ENCODE data around the gene RNF31.

The RNF31 gene

DNA sequence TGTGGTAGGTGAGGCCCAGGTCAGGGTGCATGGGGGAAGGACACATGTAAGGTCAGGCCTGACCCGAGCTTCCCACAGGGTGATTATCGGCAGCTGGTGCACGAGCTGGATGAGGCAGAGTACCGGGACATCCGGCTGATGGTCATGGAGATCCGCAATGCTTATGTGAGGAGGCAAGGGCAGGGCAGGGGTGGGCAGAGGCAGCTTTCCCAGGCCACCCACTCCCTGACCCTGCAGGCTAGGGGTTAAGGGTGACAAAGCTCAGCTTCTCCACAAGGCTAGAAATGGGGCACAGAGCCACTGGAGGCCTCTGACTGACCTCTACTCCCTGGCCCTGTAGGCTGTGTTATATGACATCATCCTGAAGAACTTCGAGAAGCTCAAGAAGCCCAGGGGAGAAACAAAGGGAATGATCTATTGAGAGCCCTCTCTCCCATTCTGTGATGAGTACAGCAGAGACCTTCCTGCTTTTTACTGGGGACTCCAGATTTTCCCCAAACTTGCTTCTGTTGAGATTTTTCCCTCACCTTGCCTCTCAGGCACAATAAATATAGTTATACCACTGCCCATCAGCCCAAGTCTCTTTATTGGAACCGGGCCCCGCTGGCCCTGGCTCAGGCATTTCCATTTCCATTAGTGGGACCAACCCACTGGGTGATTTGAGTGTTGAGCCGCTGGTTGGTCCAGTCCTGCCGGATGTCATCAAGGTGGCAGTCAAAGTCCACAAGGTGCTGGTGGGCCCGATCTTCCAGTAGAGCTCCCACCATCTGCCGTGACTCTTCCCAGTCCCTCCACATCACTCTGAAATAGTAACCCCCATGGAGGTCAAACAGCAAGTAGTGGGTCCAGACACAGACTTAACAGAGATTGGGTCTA, 8.7 kb upstream of the RNF31 start:
- no peak for DNase-seq

DNA sequence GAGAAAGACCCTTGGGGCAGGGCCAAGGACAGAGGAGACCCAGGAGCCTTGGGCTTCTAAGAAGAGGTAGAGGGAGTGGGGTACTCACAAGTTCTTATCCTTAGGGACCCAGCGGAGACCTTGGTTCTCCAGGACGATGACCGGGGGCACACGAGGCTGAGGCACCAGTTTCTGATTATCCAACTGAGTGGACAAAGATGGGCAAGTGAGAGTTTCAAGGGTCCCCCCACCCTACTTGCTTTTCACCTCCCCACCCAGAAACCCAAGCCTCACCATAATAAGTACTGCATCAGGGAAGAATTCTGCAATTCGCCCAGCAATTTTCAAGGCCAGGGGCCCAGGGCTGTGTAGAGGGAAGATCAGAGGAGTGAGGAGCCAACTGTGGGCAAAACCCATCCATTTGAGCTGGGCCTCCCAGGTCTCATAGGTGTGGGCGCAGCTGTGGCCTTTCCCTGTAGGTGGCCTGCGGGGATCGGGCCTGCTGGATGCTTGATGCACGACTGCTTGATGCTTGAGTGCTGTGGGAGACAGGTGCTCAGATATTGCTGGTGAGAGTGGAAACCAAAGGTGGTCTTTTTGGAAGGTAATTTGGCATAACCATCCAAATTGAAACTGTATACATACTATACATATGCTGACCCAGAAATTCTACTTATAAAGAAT, 7.9 kb upstream of the RNF31 start:
- no peak for DNase-seq

DNA sequence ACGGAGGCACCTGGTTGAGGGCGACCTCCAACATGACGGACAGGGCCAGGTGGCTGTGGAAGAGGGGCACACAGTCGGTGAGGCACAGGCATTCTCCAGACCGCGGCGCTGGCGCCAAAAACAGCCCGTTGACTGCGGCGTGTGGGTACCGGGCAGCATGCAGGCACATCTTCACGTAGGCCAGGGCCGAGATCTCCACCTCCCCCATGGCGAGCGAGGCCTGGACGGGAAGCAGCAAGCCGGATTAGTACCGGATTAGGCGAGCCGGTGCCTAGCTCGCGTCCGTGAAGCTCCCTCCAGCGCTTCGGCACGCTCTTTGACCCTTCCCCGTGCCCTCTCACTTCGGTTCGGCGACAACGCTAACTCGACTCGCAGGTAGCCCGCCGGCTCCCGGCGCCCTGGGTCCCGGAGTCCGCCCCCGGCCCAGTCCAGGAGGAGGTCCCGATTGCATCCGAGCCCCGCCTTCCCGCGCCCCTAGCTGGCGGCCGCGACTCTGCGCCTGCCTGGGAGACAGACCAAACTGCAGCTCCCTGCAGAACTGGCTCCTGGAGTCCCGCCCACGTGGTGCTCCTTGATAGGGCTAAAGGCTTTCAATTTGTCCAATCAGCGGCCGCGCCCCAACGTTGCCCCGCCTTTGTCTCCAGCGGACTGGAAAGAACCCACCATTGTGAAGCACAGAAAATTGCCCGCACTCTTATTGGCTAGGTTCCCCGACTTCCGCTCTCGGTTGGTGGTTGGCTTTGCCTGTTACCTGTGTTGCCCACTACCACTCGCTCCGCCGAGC, 6.0 kb upstream of the RNF31 start, which contains the start of gene EMC9:
Gene EMC9, minus strand, starts transcription at position 495 of the 784 bp plus-strand sequence. Its CDS starts 287 bp downstream, at position 208.
- DNase-seq = peak; percentile 99

DNA sequence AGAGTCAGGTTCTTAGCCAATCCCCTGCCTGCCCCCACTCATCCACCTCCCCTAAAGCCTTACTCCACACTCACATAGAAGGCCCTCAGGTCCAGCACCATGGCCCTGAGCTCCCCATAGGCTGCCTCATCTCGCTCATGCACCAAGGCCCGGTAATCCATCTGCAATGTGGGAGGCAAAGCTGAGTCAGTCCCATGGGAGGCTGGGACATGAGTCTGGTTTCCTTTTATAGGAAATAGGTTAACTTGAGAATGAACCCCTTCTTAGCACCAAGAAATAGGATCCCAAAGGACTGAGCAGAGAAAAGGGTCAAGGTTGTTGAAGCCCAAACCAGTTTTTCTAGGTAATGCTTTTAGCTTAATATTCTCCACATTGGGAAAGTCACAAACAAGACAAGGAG, 3.8 kb upstream of the RNF31 start:
- no peak for DNase-seq

DNA sequence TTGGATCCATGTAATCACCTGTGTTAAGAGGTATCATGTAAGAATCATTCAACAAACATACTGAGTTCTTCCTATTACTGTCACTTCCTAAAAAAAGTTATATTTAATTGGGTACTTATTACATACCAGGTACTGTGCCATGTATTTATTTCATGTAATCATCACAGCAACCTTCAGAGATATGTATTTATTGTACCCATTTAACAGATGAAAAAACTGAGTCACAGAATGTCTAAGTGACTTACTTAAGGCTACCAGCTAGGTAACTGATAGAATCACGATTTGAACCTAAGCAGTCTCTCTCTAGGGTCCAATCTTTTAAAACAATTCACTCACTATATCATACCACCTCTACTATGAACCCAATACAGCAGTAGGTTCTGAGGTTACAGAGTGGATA, 2.8 kb upstream of the RNF31 start:
- no peak for DNase-seq

DNA sequence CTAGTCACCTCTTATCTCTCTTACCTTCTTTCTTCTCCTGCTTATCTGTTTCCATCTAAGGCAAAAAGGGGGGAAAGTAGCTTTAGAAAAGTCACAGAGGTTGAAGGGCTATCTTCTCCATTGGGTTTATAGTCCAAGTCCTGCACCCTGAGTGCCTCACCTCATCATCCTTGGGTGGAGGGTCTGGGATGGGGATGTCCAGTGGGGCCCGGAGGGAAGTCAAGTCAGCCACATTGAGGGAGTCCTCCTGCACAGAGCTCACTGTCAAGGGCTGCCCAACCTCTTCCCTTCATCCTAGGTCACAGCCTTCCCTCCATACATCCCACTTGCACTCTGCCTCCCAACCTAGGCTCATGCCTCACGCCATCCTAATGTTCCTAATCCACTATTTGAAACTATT, 2.1 kb upstream of the RNF31 start:
- no peak for DNase-seq

DNA sequence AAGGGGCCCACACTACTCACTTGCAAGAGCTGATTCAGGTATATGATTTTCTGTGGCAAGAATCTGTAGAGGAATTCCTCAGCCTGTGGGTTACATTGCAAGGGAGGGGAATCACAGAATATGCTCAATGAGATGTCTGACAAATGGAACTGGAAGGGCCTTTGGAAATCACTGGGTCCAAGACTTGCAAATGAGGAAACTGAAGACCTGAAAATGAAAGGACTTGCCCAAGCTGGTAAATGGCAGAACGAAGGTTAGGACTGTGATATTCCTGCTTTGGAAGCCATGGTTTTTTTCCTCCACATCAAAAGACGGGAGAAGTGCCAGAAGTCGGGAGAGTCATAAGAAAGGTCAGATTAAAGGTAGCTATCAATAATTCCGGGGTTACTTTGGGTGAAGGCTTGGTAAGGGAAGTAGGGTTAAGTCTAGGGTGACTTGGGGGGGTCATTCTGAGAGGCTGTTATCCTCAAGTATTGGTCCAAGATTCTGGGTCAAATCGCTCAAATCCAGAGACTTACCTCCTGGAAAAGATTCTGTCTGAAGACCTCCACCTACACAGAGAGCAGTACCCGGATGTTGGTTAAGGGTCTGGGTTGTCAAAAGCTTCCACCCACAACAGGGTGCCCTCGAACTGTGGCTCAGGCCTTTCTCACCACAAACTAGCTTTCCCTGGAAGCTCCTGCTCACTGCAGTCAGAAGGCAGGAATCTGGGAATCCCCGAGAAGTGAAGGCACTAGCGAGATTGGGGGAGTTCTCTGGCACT, 1.4 kb upstream of the RNF31 start:
- peak; percentile 60 for DNase-seq

DNA sequence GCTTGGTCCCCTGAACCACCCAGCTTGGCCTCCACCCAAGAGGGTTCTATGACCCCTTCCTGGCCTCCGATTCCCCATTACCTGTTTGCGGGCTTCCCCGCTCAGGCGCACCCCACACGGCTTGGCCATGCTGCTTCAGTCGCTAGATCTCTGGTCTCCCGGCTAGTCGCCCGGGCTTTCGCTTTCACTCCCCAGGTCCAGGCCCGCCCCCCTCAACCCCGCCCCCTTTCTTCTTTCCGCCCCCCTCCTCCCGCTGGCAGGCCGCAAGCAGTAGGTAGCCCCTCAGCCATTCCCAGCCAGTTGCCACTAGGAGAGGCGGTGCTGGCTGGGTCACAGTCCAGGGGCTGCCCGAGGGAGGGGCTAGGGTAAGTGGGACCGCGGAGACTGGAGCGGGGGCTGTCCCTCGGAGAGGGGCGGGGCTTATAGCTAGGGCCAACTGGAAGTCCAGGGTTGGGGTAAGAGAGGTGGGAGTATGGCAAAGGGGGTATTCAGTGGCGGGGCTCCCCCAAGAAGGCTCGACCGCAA, 783 bp upstream of the RNF31 start, which contains the start of gene PSME2:
Gene PSME2, minus strand, starts transcription at position 158 of the 525 bp plus-strand sequence. Its CDS starts 29 bp downstream, at position 129.
- peak; percentile 95 for DNase-seq

DNA sequence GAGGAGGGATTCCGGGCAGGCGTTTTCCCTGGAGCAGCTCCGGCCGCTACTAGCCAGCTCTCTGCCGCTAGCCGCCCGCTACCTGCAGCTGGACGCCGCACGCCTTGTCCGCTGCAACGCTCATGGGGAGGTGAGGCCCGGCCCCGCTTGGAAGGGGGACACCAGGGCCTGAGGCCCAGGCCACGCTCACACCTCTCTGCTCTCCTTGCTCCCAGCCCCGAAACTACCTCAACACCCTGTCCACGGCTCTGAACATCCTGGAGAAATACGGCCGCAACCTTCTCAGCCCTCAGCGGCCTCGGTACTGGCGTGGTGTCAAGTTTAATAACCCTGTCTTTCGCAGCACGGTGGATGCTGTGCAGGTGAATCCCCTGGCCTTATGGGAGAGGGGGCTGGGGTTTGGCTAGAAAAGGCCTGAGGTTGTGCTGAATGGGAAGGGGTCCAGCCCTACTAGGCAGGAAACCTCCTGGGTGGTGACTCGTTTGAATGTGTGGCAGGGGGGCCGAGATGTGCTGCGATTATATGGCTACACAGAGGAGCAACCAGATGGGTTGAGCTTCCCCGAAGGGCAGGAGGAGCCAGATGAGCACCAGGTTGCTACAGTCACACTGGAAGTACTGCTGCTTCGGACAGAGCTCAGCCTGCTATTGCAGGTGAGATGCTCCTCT, 597 bp downstream of the RNF31 start:
- DNase-seq = no peak

DNA sequence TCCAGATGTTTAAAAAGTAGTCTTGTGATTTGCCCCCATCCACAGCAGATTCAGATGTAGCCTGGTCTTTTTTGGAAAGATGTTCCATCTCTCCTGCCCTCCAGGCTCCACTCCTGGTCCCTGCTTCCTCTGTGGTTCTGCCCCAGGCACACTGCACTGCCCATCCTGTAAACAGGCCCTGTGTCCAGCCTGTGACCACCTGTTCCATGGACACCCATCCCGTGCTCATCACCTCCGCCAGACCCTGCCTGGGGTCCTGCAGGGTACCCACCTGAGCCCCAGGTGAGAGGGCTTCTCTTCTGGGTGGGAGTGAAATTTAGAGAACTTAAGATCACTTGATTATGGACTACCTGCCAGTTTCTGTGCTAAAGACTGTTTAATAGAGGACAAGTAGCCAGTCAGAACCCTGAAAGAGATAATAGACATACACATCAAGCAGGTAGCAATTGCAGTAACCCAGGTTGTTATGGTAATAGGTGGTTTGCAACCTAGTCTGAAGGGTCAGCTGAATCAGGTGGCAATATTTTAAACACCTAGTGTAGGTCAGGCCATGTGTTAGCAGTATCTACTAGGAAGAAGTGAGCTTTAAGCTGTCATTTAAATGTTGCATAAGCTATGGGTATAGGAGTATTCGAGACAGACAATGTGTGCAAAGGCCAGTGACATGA, 2.1 kb downstream of the RNF31 start:
- DNase-seq = no peak

DNA sequence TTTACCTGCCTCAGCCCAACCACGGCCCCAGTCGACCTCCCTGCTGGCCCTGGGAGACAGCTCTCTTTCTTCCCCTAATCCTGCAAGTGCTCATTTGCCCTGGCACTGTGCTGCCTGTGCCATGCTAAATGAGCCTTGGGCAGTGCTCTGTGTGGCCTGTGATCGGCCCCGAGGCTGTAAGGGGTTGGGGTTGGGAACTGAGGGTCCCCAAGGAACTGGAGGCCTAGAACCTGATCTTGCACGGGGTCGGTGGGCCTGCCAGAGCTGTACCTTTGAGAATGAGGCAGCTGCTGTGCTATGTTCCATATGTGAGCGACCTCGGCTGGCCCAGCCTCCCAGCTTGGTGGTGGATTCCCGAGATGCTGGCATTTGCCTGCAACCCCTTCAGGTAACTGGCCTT, 2.8 kb downstream of the RNF31 start:
- DNase-seq = no peak

DNA sequence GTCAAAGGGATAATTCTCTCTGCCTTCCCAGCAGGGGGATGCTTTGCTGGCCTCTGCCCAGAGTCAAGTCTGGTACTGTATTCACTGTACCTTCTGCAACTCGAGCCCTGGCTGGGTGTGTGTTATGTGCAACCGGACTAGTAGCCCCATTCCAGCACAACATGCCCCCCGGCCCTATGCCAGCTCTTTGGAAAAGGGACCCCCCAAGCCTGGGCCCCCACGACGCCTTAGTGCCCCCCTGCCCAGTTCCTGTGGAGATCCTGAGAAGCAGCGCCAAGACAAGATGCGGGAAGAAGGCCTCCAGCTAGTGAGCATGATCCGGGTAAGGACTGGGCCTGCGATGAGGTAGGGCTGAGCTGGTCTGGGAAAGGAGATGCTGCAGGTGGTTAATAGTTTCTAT, 3.3 kb downstream of the RNF31 start:
- no peak for DNase-seq

DNA sequence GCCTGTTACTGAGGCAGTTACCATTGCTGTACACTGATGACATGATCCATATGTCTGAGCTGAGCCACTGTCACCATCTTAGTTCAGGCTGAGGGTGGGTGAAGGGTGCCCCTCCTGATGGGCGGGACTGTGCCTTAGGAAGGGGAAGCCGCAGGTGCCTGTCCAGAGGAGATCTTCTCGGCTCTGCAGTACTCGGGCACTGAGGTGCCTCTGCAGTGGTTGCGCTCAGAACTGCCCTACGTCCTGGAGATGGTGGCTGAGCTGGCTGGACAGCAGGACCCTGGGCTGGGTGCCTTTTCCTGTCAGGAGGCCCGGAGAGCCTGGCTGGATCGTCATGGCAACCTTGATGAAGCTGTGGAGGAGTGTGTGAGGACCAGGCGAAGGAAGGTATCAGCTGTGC, 3.7 kb downstream of the RNF31 start:
- no peak for DNase-seq

DNA sequence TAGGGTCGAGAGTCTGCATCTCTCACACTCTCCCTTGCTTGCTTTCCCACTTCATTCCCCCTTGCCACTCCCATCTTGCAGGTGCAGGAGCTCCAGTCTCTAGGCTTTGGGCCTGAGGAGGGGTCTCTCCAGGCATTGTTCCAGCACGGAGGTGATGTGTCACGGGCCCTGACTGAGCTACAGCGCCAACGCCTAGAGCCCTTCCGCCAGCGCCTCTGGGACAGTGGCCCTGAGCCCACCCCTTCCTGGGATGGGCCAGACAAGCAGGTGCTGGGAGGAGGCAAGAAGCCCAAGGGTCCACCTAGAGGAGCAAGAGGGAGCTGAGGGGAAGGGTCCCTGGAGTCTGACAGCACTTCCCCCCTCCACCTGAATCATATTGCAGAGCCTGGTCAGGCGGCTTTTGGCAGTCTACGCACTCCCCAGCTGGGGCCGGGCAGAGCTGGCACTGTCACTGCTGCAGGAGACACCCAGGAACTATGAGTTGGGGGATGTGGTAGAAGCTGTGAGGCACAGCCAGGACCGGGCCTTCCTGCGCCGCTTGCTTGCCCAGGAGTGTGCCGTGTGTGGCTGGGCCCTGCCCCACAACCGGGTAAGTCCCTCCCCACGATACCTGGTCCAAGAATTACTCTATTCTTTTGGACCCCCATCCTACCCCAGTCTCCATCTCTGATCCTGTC, 4.2 kb downstream of the RNF31 start:
- no peak for DNase-seq

DNA sequence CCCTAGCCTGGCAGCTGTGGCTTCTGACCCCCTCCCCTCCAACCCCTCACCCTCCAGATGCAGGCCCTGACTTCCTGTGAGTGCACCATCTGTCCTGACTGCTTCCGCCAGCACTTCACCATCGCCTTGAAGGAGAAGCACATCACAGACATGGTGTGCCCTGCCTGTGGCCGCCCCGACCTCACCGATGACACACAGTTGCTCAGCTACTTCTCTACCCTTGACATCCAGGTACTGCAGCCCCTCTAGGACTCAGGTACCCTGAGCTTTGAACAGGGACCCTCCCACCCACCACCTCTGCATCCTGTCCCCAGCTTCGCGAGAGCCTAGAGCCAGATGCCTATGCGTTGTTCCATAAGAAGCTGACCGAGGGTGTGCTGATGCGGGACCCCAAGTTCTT, 7.8 kb downstream of the RNF31 start:
- DNase-seq = no peak

DNA sequence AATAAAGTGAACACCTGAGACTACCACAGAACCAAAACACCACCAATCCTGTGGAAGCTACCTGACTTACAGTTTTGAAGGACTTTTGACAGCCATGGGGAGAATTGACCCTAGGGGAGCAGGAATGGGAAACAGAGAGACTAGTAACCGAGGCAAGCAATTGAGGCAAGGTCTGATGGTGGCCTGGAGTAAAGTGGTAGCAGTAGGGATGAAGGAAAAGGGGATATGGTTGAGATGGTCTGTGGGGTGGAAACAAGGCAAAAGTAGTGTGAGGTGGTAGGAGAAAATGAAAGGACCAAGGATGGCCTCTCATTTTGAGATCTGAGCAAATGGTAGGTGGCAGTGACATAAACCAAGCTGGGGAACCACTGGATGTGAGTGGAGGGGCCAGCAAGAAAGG, 9.5 kb downstream of the RNF31 start:
- DNase-seq = no peak

DNA sequence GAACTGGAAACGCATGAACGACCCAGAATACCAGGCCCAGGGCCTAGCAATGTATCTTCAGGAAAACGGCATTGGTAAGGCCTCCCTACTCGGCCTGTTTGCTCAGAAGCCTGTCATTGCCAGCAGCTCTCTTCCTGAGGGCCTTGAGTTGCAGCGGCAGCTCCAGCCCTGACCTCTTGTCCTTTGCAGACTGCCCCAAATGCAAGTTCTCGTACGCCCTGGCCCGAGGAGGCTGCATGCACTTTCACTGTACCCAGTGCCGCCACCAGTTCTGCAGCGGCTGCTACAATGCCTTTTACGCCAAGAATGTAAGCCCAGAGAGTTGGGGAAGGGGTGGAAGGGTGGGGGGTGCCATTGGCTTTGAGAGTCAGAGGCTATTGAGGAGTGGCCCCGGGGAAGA, 10.0 kb downstream of the RNF31 start:
- DNase-seq = no peak

DNA sequence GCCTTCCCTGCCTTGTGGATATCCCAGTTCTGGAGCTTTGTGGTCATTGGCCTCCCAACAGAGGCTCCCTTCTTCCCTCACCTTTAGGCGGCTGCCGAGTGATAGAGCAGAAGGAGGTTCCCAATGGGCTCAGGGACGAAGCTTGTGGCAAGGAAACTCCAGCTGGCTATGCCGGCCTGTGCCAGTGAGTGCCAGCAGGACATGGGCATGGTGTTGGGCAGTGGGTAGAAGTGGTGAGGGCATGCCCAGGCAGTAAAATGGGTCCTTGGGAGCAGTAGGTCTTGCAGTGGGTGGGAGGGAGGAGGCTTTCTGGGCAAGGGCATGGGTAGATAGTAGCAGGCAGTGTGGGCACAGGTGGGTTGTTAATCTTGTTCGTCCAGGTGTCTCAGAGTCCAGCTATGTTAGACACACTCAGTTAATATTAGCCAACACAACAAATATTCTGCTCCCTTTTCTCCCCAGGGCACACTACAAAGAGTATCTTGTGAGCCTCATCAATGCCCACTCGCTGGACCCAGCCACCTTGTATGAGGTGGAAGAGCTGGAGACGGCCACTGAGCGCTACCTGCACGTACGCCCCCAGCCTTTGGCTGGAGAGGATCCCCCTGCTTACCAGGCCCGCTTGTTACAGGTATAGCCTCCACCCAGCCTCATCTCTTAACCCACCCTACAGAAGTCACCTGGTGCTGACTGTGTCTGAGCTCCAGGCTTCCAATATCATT, 12.6 kb downstream of the RNF31 start:
- DNase-seq = no peak

DNA sequence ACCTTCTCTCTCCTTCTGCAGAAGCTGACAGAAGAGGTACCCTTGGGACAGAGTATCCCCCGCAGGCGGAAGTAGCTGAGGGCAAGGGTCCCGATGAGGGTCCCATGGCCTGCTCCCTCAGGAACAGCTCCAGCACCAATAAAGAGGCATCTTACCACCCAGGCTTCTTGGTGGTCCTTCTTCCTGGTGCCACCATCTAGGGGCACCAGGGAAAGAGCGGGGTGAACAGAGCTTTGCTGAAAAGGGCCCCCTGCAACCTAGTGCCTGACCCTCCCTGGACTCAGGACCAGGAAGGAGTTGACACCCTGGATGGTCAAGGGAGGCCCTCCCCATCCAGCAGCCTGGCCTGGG, 13.2 kb downstream of the RNF31 start:
- no peak for DNase-seq

Data from HCEC 1CT (cell line).